Transverse colon (tissue), 4 donors: ENCODE results near the gene BACH2. TPM values are rescaled to one million over a fixed set of nuclear protein-coding genes. Genes with fewer than 3 reads are reported as not detected.
A peak's percentile ranks its signal among the peaks of the same experiment; 100 is the strongest.

Experiments used
- DNase-seq: peaks from one replicate; pipeline ENCODE4 v3.0.0-alpha.2; 2019
- H3K27ac ChIP-seq, 4 donors: fragments of 200-600 bp; sonication (generic); 2 replicates each; pipeline ENCODE4 v1.5.1; 2016 to 2018; ENCODE audit warnings: inconsistent platforms in 4 of 4
- H3K27me3 ChIP-seq: fragments of 200-600 bp; sonication (generic); 2 replicates; pipeline ENCODE4 v1.5.1; 2017; ENCODE audit warnings: inconsistent platforms
- H3K36me3 ChIP-seq, 4 donors: fragments of 200-600 bp; sonication (generic); 2 replicates each; pipeline ENCODE4 v1.5.1; 2017 to 2019; ENCODE audit warnings: inconsistent platforms in 4 of 4
- H3K4me1 ChIP-seq, 4 donors: fragments of 200-600 bp; sonication (generic); 2 replicates each; pipeline ENCODE4 v1.5.1; 2017 to 2020; ENCODE audit warnings: inconsistent platforms in 4 of 4
- H3K4me3 ChIP-seq, 4 donors: fragments of 200-600 bp; sonication (generic); 1 replicate in 1 of 4; 2 replicates in 3 of 4; pipeline versions ENCODE4 v1.5.1 to v1.6.1; 2017 to 2019; ENCODE audit warnings: inconsistent platforms in 4 of 4
- H3K9me3 ChIP-seq, 2 donors: fragments of 200-600 bp; sonication (generic); 2 replicates each; pipeline ENCODE4 v1.5.1; 2017 to 2019; ENCODE audit warnings: inconsistent platforms in 2 of 2
- CTCF ChIP-seq, 5 experiments: fragments of 200-600 bp in 3 of 5; fragments of 450-650 bp in 2 of 5; sonication (generic) in 3 of 5; IDR thresholded peaks; 1 replicate in 2 of 5; 2 replicates in 3 of 5; pipeline ENCODE4 v1.5.1; 2016 to 2017; ENCODE audit warnings: antibody characterized with exemption in 5 of 5, inconsistent platforms in 3 of 5, mild to moderate bottlenecking in 2 of 5, moderate library complexity in 1 of 5
- EP300 ChIP-seq: sonication (generic); formaldehyde crosslinking; IDR thresholded peaks from one replicate; pipeline ENCODE4 v1.6.1; 2017; ENCODE audit warnings: antibody characterized with exemption, low read depth
- POLR2A ChIP-seq: fragments of 450-650 bp; IDR thresholded peaks from one replicate; pipeline ENCODE4 v1.6.1; 2016; ENCODE audit warnings: antibody characterized with exemption, mild to moderate bottlenecking, moderate library complexity
- POLR2AphosphoS5 ChIP-seq, 3 donors: sonication (generic); formaldehyde crosslinking; IDR thresholded peaks; one replicate each; pipeline ENCODE4 v1.6.1; 2016; ENCODE audit warnings: antibody characterized with exemption in 3 of 3
- WGBS, 2 donors: methylation state at CpG; one replicate each; pipeline ENCODE4 v1.1.5; 2018; ENCODE audit warnings: low coverage in 1 of 2; 5-methylcytosine and 5-hydroxymethylcytosine counted together
- in situ Hi-C, 4 donors: fragments of 200-750 bp; cut with MboI; loops; one replicate each; pipeline versions ENCODE4 v1.15.0 to v1.15.1; 2017; ENCODE audit warnings: low sequenced_read_pairs in 3 of 4, low pct_ligation_motif_present in 1 of 4, low pct_unique_long_range_greater_than_20kb in 1 of 4
- intact Hi-C: fragments of 100-400 bp; cut with DNase I; formaldehyde crosslinking; loops from one replicate; pipeline ENCODE4 v1.15.1; 2023; ENCODE audit warnings: low total_unique reads
- total RNA-seq, 4 donors: library from RNA; depleted of rRNA; stranded (reverse); fragments of >200 nt; gene quantifications; one replicate each; pipeline ENCODE4 v1.1.0, GENCODE V29; 2016

BACH2 gene
- total RNA-seq, 4 donors from 2014 or later: 0.20 to 7.5 (median 2.4) TPM

DNA sequence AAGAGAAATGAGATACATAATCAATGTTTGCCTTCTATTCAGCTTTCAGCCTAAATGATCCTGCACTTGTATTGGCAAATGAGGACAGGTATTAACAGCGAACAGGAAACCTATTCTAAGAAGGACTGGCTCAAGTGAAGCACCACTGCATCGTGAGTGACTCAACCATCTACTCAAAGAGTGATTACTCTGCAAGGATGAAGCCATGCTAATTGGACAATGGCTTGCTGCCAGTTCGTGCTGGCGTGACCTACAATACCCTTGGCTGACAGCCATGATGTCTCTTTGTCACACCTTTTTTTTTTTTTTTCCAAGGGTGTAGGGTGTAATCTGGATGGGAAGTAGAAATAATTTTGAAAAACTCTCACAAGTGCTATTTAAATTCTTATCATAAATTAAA, 297.5 kb downstream of the BACH2 start:
- no peaks in the 10 kb centered on the region for H3K36me3 ChIP-seq
- WGBS, 2 donors: 27 to 36% methylated on average over 3 to 4 of the region's 4 CpGs
- no peak overlapping the region for H3K4me3 ChIP-seq
- peak; percentile 88 for DNase-seq
- H3K27me3 ChIP-seq: no peaks in the 10 kb centered on the region
- intact Hi-C loops (no loop called here), in situ Hi-C loops (no loop called here)
- peaks cover 8 to 40% (median 14%) of the 10 kb centered on the region in 4 donors for H3K4me1 ChIP-seq
- no peak overlapping the region for H3K27ac ChIP-seq
- H3K9me3 ChIP-seq: no peaks in the 10 kb centered on the region
- TF ChIP-seq CTCF (IDR thresholded peaks at IDR 0.05): no peak
- TF ChIP-seq POLR2AphosphoS5 (IDR thresholded peaks at IDR 0.05): peak in 2 of 3 donors; percentile 53 to 63

DNA sequence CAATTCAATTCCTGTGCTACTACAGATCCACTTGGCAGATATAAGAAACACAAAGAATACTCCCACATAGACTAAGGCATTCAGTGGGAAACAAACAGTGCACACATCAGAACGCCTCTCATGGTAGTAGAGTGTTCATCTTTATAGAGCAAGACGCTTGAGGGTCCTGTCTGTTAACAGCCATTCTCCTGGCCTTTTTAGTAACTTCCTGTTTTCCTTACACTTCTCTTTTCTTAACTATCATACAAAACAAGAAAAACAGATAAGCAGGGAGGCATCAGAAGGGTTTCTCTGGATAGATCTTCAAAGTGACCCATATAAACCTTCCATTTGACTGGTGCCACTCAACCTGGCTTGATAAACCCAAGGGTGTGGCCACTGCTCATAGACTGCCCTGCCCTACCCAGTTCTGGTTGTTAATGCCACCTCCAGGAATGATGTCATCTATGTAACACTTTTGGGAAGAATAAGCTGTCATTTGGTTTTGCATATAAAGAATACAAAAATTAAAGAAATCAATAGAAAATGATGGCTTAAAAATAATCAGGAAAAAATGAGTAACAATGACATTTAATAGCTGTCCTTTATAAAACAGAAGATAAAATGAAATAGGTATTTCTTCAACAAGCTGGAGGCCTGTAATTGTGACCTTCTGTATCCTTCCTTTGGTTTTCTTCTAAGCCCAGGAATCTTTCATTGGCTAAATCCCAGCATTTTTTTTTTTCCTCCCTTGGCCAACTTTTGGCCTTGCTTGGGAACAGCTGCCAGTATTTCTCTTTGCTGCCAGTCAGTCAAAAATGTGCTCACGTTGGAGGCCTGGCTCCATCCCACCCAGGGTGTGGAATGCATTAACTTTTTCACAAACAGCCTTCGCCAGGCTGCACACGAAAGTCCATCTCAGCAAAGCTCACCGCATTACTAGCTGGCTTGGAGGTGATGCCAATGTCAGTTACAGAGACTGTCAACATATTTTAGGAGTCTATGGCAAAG, 298.9 kb downstream of the BACH2 start:
- in situ Hi-C loops: no loop called here
- Histone ChIP-seq H3K27ac (no peak overlapping the region), H3K9me3 (no peaks in the 10 kb centered on the region), H3K4me1 (peaks cover 3 to 29% (median 5%) of the 10 kb centered on the region in 4 donors), H3K27me3 (no peaks in the 10 kb centered on the region), H3K4me3 (no peak overlapping the region), H3K36me3 (no peaks in the 10 kb centered on the region)
- peak; percentile 18 for DNase-seq
- WGBS, 2 donors: 80 to 87% methylated on average over 6 of the region's 6 CpGs
- intact Hi-C loops: no loop called here
- TF ChIP-seq CTCF (IDR thresholded peaks at IDR 0.05) (no peak), EP300 (no peak), POLR2A (no peak), POLR2AphosphoS5 (IDR thresholded peaks at IDR 0.05) (no peak)

DNA sequence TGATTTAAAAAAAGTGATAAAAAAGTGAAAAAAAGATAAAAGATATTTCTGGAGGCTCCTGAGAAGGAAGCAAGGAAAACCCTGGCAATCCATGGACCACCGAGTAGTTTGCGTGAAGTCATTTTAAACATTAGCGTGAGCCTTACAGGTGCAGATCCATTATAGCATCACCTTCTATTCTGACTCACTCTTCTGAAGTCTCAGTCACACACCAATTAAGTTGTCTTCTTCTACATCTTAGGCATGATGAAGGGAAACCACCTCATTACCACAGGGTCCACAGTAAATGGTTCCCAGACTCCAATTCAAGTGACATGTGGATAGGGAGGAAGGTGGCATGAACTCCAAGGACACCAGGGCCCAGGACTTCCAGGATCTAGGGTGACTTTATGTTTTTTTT, 303.2 kb downstream of the BACH2 start:
- DNase-seq: no peak
- WGBS, 2 donors: 96% methylated on average over 3 of the region's 3 CpGs; no CpG with 5 or more reads in 1 of the 2 donors
- TF ChIP-seq POLR2A (no peak), POLR2AphosphoS5 (IDR thresholded peaks at IDR 0.05) (no peak), CTCF (IDR thresholded peaks at IDR 0.05) (no peak), EP300 (no peak)
- Histone ChIP-seq H3K36me3 (no peaks in the 10 kb centered on the region), H3K4me1 (peaks cover 3 to 16% (median 6%) of the 10 kb centered on the region in 4 donors), H3K27me3 (no peaks in the 10 kb centered on the region), H3K27ac (no peak overlapping the region), H3K9me3 (no peaks in the 10 kb centered on the region), H3K4me3 (no peak overlapping the region)
- in situ Hi-C loops: no loop called here
- intact Hi-C loops: no loop called here

GRCh38 chr6:89992818-89993217, 303.8 kb downstream of the BACH2 start:
- TF ChIP-seq CTCF (IDR thresholded peaks at IDR 0.05): no peak
- in situ Hi-C loops: no loop called here

More at GRCh38 chr6:89992818-89993217, 303.8 kb downstream of the BACH2 start:
- H3K36me3 ChIP-seq: no peaks in the 10 kb centered on the region
- H3K4me3 ChIP-seq: no peak overlapping the region
- intact Hi-C loops: no loop called here
- no peaks in the 10 kb centered on the region for H3K27me3 ChIP-seq
- peak; percentile 33 for DNase-seq
- 78 to 88% methylated on average over 2 of the region's 2 CpGs for WGBS, 2 donors
- H3K4me1 ChIP-seq: peaks cover under 1 to 11% (median 4%) of the 10 kb centered on the region in 4 donors
- H3K9me3 ChIP-seq: no peaks in the 10 kb centered on the region
- no peak overlapping the region for H3K27ac ChIP-seq
